PC-3 (cell line): ENCODE measurements around the gene MAP2K2. TPM values are rescaled to one million over a fixed set of nuclear protein-coding genes. Genes with fewer than 3 reads are reported as not detected.

Source experiments
- ATAC-seq: fragments of 200-7000 bp; cut with Tn5 transposase; 2 replicates; pipeline ENCODE4 v1.9.1; 2020; ENCODE audit warnings: mild to moderate bottlenecking, moderate library complexity
- BruUV-seq: library from RNA; stranded (reverse); fragments of 400-500 nt; replicated peaks from 2 replicates; lab custom pipeline; 2021; lab: Mats Ljungman, UMichigan
- CTCF ChIA-PET: fragments of 300-600 bp; sonication (Branson Sonifier 250); formaldehyde crosslinking; loops from one replicate; lab custom pipeline; 2022; ENCODE audit warnings: antibody characterized with exemption; lab: Charles Lee
- POLR2A ChIA-PET: fragments of 300-600 bp; sonication (Branson Sonifier 250); formaldehyde crosslinking; loops from one replicate; lab custom pipeline; 2022; ENCODE audit warnings: antibody characterized with exemption; ENCODE audit not compliant: unreplicated experiment; lab: Charles Lee
- DNase-seq: peaks from one replicate; pipeline ENCODE4 v3.0.0-alpha.2; 2015
- H2AFZ ChIP-seq: fragments of 300-600 bp; sonication (generic); 2 replicates; pipeline ENCODE4 v1.6.0; 2016; ENCODE audit warnings: antibody characterized with exemption, low read length
- H3F3A ChIP-seq: fragments of 300-600 bp; sonication (generic); one replicate; pipeline ENCODE4 v1.6.0; 2017; ENCODE audit warnings: antibody characterized with exemption, low read length, control low read depth, mild to moderate bottlenecking; ENCODE audit not compliant: unreplicated experiment
- H3K27ac ChIP-seq: fragments of 300-600 bp; sonication (generic); 2 replicates; pipeline ENCODE4 v1.5.1; 2016; ENCODE audit warnings: mild to moderate bottlenecking, low read length
- H3K27me3 ChIP-seq: fragments of 300-600 bp; sonication (generic); 2 replicates; pipeline ENCODE4 v1.6.1; 2016; ENCODE audit warnings: low read length, mixed read lengths
- H3K36me3 ChIP-seq: fragments of 300-600 bp; sonication (generic); 2 replicates; pipeline ENCODE4 v1.6.1; 2016; ENCODE audit warnings: low read depth, mixed run types, low read length, mixed read lengths
- H3K4me1 ChIP-seq: fragments of 300-600 bp; sonication (generic); 2 replicates; pipeline ENCODE4 v1.5.1; 2016; ENCODE audit warnings: low read length; ENCODE audit not compliant: insufficient read depth
- H3K4me2 ChIP-seq: fragments of 300-600 bp; sonication (generic); 2 replicates; pipeline ENCODE4 v1.6.0; 2016; ENCODE audit warnings: low read length
- H3K4me3 ChIP-seq: fragments of 300-600 bp; sonication (generic); 2 replicates; pipeline ENCODE4 v1.5.1; 2016; ENCODE audit warnings: mild to moderate bottlenecking, low read length, mixed read lengths
- H3K79me2 ChIP-seq: fragments of 300-600 bp; sonication (generic); 2 replicates; pipeline ENCODE4 v1.6.1; 2017; ENCODE audit warnings: low read length, mixed read lengths
- H3K9ac ChIP-seq: fragments of 300-600 bp; sonication (generic); 2 replicates; pipeline ENCODE4 v1.6.0; 2016; ENCODE audit warnings: mild to moderate bottlenecking, low read length
- H3K9me2 ChIP-seq: fragments of 300-600 bp; sonication (generic); replicated peaks from 2 replicates; pipeline ENCODE4 v1.6.1; 2016; ENCODE audit warnings: mixed run types, low read length, mixed read lengths
- H3K9me3 ChIP-seq: fragments of 300-600 bp; sonication (generic); 2 replicates; pipeline ENCODE4 v1.6.1; 2016; ENCODE audit warnings: low read length, mixed read lengths
- H4K20me1 ChIP-seq: fragments of 300-600 bp; sonication (generic); 2 replicates; pipeline ENCODE4 v1.6.1; 2016; ENCODE audit warnings: low read length, mixed read lengths
- CTCF ChIP-seq: fragments of 300-600 bp; sonication (generic); conservative IDR thresholded peaks from 2 replicates; pipeline ENCODE4 v1.5.1; 2017; ENCODE audit warnings: antibody characterized with exemption, low read depth, mild to moderate bottlenecking, low read length
- EZH2 ChIP-seq: fragments of 300-600 bp; sonication (generic); IDR thresholded peaks from one replicate; pipeline ENCODE4 v1.6.1; 2017; ENCODE audit warnings: antibody characterized with exemption, mild to moderate bottlenecking, low read length; ENCODE audit not compliant: unreplicated experiment
- EZH2phosphoT487 ChIP-seq: fragments of 300-600 bp; sonication (generic); IDR thresholded peaks from 2 replicates; pipeline ENCODE4 v1.6.1; 2018; ENCODE audit warnings: mild to moderate bottlenecking, antibody characterized with exemption, low read length, borderline replicate concordance
- intact Hi-C: fragments of 100-400 bp; cut with micrococcal nuclease; formaldehyde crosslinking; loops from 2 replicates; pipeline ENCODE4 v1.9.0; 2023
- total RNA-seq: library from RNA; depleted of rRNA; stranded (reverse); fragments of >200 nt; gene quantifications from 2 replicates; pipeline ENCODE4 v1.2.3, GENCODE V29; 2014

Gene MAP2K2
- total RNA-seq, 1 experiment from 2014 or later = 229 TPM

- no TSS peak for BruUV-seq
- no peak for TF ChIP-seq EZH2phosphoT487
- TF ChIP-seq EZH2 = no peak
- no peak for TF ChIP-seq CTCF
- ChIA-PET CTCF (no interaction called here), POLR2A (interaction anchor here (1.1 kb wide), 1 partner anchor 9 kb away, joined by 6 read pairs; no protein-coding TSS in a partner anchor)
- H3K79me2 ChIP-seq = no peaks in the 10 kb centered on the region
- DNase-seq (no peak), ATAC-seq (no peak)
- no peak overlapping the region for H2AFZ ChIP-seq
- H3K4me2 ChIP-seq = no peak overlapping the region
- intact Hi-C loops = no loop called here
- H4K20me1 ChIP-seq = no peaks in the 10 kb centered on the region
- no peaks in the 10 kb centered on the region for H3K27me3 ChIP-seq
- H3K9me2 ChIP-seq = no peaks in the 10 kb centered on the region
- H3K36me3 ChIP-seq = peaks cover 2% of the 10 kb centered on the region; the same call in 1 of the 2 replicates
- H3K4me1 ChIP-seq = no peaks in the 10 kb centered on the region
- no peak overlapping the region for H3K27ac ChIP-seq
- H3K9ac ChIP-seq = no peak overlapping the region
- no peaks in the 10 kb centered on the region for H3F3A ChIP-seq
- no peak overlapping the region for H3K4me3 ChIP-seq
- no peaks in the 10 kb centered on the region for H3K9me3 ChIP-seq
Observed at GRCh38 chr19:4113398-4114088, 10.4 kb downstream of the MAP2K2 start.

DNA sequence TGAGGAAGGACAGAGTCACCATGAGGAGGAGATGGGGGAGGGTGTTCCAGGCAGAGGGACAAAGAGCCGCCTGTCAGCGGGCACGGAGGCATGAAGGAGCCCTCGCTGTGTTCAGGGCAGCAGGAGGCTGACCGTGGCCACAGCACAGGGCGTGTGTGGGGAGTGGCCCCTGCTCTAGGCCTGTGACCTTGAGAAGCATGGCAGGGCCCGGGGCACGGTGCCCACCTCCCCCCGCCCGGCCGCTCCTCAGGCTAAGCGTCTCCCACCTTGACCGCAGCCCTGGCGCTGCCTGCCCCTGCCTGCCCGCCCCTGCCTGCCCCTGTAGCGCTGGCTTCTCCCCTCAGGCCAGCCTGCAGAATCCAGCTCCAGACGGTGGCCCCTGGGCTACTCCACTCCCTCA is 11.6 kb downstream of the MAP2K2 start:
- Histone ChIP-seq H4K20me1 (no peaks in the 10 kb centered on the region), H3K4me1 (no peaks in the 10 kb centered on the region), H3K36me3 (no peaks in the 10 kb centered on the region), H2AFZ (no peak overlapping the region), H3K4me2 (no peak overlapping the region), H3K9me2 (no peaks in the 10 kb centered on the region), H3K9ac (no peak overlapping the region), H3K4me3 (no peak overlapping the region), H3K27me3 (no peaks in the 10 kb centered on the region), H3K79me2 (no peaks in the 10 kb centered on the region), H3F3A (no peaks in the 10 kb centered on the region), H3K27ac (no peak overlapping the region), H3K9me3 (no peaks in the 10 kb centered on the region)
- intact Hi-C loops = no loop called here
- ChIA-PET CTCF (no interaction called here), POLR2A (no interaction called here)
- no peak for ATAC-seq
- BruUV-seq = no TSS peak
- no peak for TF ChIP-seq CTCF
- TF ChIP-seq EZH2phosphoT487 = no peak
- no peak for TF ChIP-seq EZH2
- DNase-seq = no peak

- Histone ChIP-seq H2AFZ (no peak overlapping the region), H3K4me1 (no peaks in the 10 kb centered on the region; the same call in 1 of the 2 replicates), H3K27me3 (no peaks in the 10 kb centered on the region), H3K9ac (no peak overlapping the region), H3F3A (no peaks in the 10 kb centered on the region), H3K79me2 (no peaks in the 10 kb centered on the region), H3K36me3 (peaks cover 4% of the 10 kb centered on the region; the same call in 1 of the 2 replicates), H3K4me3 (no peak overlapping the region), H3K4me2 (no peak overlapping the region), H4K20me1 (no peaks in the 10 kb centered on the region), H3K27ac (no peak overlapping the region), H3K9me3 (no peaks in the 10 kb centered on the region), H3K9me2 (no peaks in the 10 kb centered on the region)
- DNase-seq = no peak
- no peak for TF ChIP-seq CTCF
- no peak for TF ChIP-seq EZH2
- no peak for TF ChIP-seq EZH2phosphoT487
- no TSS peak for BruUV-seq
- ChIA-PET POLR2A (interaction anchor here (0.5 kb wide), 1 partner anchor 102 kb away, joined by 12 read pairs; the partner anchor contains the start of gene PIAS4), CTCF (no interaction called here)
- no peak for ATAC-seq
- intact Hi-C loops = no loop called here
Observed at GRCh38 chr19:4109626-4109945, 14.3 kb downstream of the MAP2K2 start.
